ENCODE measurements around the gene NUPR1.

Gene NUPR1

DNA sequence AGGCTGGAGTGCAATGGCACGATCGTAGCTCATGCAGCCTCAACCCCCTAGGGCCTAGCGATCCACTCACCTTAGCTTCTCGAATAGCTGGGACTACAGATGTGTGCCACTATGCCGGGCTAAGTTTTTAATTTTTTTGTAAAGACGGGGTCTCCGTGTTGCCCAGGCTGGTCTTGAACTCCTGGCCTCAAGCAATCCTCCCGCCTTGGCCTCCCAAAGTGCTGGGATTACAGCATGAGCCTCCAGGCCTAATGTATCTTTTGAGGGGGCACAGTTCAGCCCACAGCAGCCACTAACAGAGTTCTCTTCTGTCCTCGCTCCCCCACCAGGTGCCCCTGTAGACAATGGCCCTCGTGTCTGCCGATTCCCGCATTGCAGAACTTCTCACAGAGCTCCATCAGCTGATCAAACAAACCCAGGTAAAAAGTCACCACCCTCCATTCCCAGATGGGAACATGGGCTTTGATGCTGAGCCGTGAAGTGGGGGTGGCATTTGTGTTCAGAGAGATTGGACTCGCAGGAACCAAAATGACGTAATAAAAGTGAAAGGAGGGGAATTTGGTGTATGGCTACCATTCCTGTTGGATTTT, 42.0 kb upstream of the NUPR1 start:
- no peak overlapping the region for H2AFZ ChIP-seq (ENCODE audit: low read length)
- no peak overlapping the region for H2BK15ac ChIP-seq (ENCODE audit: low read length)
- H4K91ac ChIP-seq (ENCODE audit: low read depth, low read length, poor library complexity): no peak overlapping the region
- H3K4me2 ChIP-seq (ENCODE audit: insufficient read depth, low read length, poor library complexity, severe bottlenecking): no peak overlapping the region
- H3K9ac ChIP-seq (ENCODE audit: low read depth, low read length, poor library complexity): no peak overlapping the region
- no peak overlapping the region for H2AK5ac ChIP-seq (ENCODE audit: low read depth, low read length)
- no peaks in the 10 kb centered on the region for H3K9me3 ChIP-seq (replicated peaks in 1 of 2; ENCODE audit: control insufficient read depth in 2 of 2, insufficient read depth in 1 of 2, low read depth in 1 of 2, low read length in 2 of 2)
- H3K27ac ChIP-seq (replicated peaks; ENCODE audit: low read length): no peak overlapping the region
- no peak overlapping the region for H2BK5ac ChIP-seq (ENCODE audit: low read length)
- H3K18ac ChIP-seq (ENCODE audit: low read length): no peak overlapping the region
- DNase-seq (ENCODE audit: low spot score): no peak
- WGBS, 2 donors (ENCODE audit: extremely low coverage in 2 of 2, insufficient read length in 2 of 2, insufficient replicate concordance in 1 of 2): no CpG with 5 or more reads among the region's 15 CpGs
- H4K8ac ChIP-seq (ENCODE audit: low read depth, low read length): no peak overlapping the region
- no peak overlapping the region for H2BK120ac ChIP-seq (ENCODE audit: low read depth, low read length)
- no peaks in the 10 kb centered on the region for H3K4me1 ChIP-seq (ENCODE audit: control insufficient read depth in 2 of 2, insufficient read depth in 1 of 2, low read depth in 1 of 2, low read length in 2 of 2)
- no peak overlapping the region for H3K23ac ChIP-seq (ENCODE audit: low read depth, low read length, poor library complexity)
- H3K36me3 ChIP-seq (replicated peaks in 1 of 2; ENCODE audit: control insufficient read depth in 2 of 2, insufficient read depth in 2 of 2, low read length in 2 of 2): peaks cover 11 to 36% of the 10 kb centered on the region in 2 donors
- H3K4me3 ChIP-seq (ENCODE audit: low read length in 2 of 2): no peak overlapping the region
- no peaks in the 10 kb centered on the region for H3K27me3 ChIP-seq (ENCODE audit: control insufficient read depth in 3 of 3, insufficient read depth in 3 of 3, low read depth in 1 of 3, low read length in 3 of 3)
- no peak overlapping the region for H3K4ac ChIP-seq (ENCODE audit: low read length)
- H3K14ac ChIP-seq (ENCODE audit: low read length): no peak overlapping the region
- peaks cover 2% of the 10 kb centered on the region for H3K79me1 ChIP-seq (ENCODE audit: low read depth, low read length)
- H2BK12ac ChIP-seq (ENCODE audit: low read length): no peak overlapping the region

DNA sequence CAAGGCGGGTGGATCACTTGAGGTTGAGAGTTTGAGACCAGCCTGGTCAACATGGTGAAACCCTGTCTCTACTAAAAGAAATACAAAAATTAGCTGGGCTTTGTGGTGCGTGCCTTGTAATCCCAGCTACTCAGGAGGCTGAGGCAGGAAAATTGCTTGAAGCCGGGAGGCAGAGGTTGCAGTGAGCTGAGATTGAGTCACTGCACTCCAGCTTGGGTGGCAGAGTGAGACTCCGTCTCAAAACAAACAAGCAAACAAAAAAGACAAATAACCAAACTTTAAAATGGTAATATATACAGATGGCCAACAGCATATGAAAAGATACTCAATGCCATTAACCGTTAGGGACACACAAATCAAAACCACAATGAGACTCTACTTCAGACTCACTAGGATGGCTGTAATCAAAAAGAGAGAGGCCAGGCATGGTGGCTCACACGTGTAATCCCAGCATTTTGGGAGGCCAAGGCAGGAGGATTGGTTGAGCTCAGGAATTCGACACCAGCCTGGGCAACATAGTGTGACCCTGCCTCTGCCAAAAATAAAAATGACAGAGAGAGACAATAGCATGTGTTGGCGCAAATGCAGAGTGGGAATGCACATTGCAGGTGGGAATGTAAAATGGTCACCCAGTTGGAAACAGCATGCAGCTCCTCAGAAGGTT, 36.8 kb upstream of the NUPR1 start:
- no peak overlapping the region for H2BK15ac ChIP-seq (ENCODE audit: low read length)
- no peak overlapping the region for H3K27ac ChIP-seq (replicated peaks; ENCODE audit: low read length)
- no CpG with 5 or more reads among the region's 8 CpGs for WGBS, 2 donors (ENCODE audit: extremely low coverage in 2 of 2, insufficient read length in 2 of 2, insufficient replicate concordance in 1 of 2)
- no peak overlapping the region for H3K14ac ChIP-seq (ENCODE audit: low read length)
- H4K8ac ChIP-seq (ENCODE audit: low read depth, low read length): no peak overlapping the region
- peaks cover 6 to 21% of the 10 kb centered on the region in 2 donors for H3K4me1 ChIP-seq (ENCODE audit: control insufficient read depth in 2 of 2, insufficient read depth in 1 of 2, low read depth in 1 of 2, low read length in 2 of 2)
- no peak overlapping the region for H4K91ac ChIP-seq (ENCODE audit: low read depth, low read length, poor library complexity)
- DNase-seq (ENCODE audit: low spot score): no peak
- H3K9me3 ChIP-seq (replicated peaks in 1 of 2; ENCODE audit: control insufficient read depth in 2 of 2, insufficient read depth in 1 of 2, low read depth in 1 of 2, low read length in 2 of 2): no peaks in the 10 kb centered on the region
- no peak overlapping the region for H2BK5ac ChIP-seq (ENCODE audit: low read length)
- no peaks in the 10 kb centered on the region for H3K36me3 ChIP-seq (replicated peaks in 1 of 2; ENCODE audit: control insufficient read depth in 2 of 2, insufficient read depth in 2 of 2, low read length in 2 of 2)
- no peak overlapping the region for H2BK12ac ChIP-seq (ENCODE audit: low read length)
- no peak overlapping the region for H2AK5ac ChIP-seq (ENCODE audit: low read depth, low read length)
- no peak overlapping the region for H2AFZ ChIP-seq (ENCODE audit: low read length)
- H3K9ac ChIP-seq (ENCODE audit: low read depth, low read length, poor library complexity): no peak overlapping the region
- no peak overlapping the region for H3K4me2 ChIP-seq (ENCODE audit: insufficient read depth, low read length, poor library complexity, severe bottlenecking)
- H3K79me1 ChIP-seq (ENCODE audit: low read depth, low read length): peaks cover 2% of the 10 kb centered on the region
- H3K18ac ChIP-seq (ENCODE audit: low read length): no peak overlapping the region
- no peak overlapping the region for H2BK120ac ChIP-seq (ENCODE audit: low read depth, low read length)
- no peaks in the 10 kb centered on the region for H3K27me3 ChIP-seq (ENCODE audit: control insufficient read depth in 3 of 3, insufficient read depth in 3 of 3, low read depth in 1 of 3, low read length in 3 of 3)
- H3K4me3 ChIP-seq (ENCODE audit: low read length in 2 of 2): no peak overlapping the region
- H3K23ac ChIP-seq (ENCODE audit: low read depth, low read length, poor library complexity): no peak overlapping the region
- no peak overlapping the region for H3K4ac ChIP-seq (ENCODE audit: low read length)

DNA sequence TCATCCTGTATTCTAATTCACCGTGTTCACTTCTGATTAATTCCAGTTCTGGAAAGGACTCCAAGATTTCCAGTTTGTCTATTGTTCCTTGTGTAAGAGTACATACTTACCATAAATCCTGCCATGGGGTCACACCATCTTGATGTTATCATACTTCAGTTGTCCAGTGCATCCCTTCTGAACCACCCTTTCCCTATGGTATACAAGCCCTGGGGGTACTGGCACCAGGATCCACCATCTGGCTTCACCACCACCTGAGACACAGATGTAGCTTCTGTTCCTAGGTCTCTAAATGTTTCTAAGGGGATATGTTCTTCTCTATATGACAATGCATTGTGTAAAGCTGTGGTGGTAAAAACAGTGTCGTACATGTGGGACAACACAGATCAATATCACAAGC, 36.2 kb upstream of the NUPR1 start:
- Histone ChIP-seq H2AK5ac (ENCODE audit: low read depth, low read length) (no peak overlapping the region), H3K4me2 (ENCODE audit: insufficient read depth, low read length, poor library complexity, severe bottlenecking) (no peak overlapping the region), H2BK5ac (ENCODE audit: low read length) (no peak overlapping the region), H3K4me1 (ENCODE audit: control insufficient read depth in 2 of 2, insufficient read depth in 1 of 2, low read depth in 1 of 2, low read length in 2 of 2) (peaks cover 6 to 21% of the 10 kb centered on the region in 2 donors), H3K27me3 (ENCODE audit: control insufficient read depth in 3 of 3, insufficient read depth in 3 of 3, low read depth in 1 of 3, low read length in 3 of 3) (no peaks in the 10 kb centered on the region), H3K4ac (ENCODE audit: low read length) (no peak overlapping the region), H3K79me1 (ENCODE audit: low read depth, low read length) (peaks cover 2% of the 10 kb centered on the region), H3K18ac (ENCODE audit: low read length) (no peak overlapping the region), H3K14ac (ENCODE audit: low read length) (no peak overlapping the region), H2BK15ac (ENCODE audit: low read length) (no peak overlapping the region), H4K8ac (ENCODE audit: low read depth, low read length) (no peak overlapping the region), H3K9ac (ENCODE audit: low read depth, low read length, poor library complexity) (no peak overlapping the region), H3K23ac (ENCODE audit: low read depth, low read length, poor library complexity) (no peak overlapping the region), H4K91ac (ENCODE audit: low read depth, low read length, poor library complexity) (no peak overlapping the region), H3K36me3 (replicated peaks in 1 of 2; ENCODE audit: control insufficient read depth in 2 of 2, insufficient read depth in 2 of 2, low read length in 2 of 2) (no peaks in the 10 kb centered on the region), H2BK120ac (ENCODE audit: low read depth, low read length) (no peak overlapping the region), H3K4me3 (ENCODE audit: low read length in 2 of 2) (no peak overlapping the region), H3K9me3 (replicated peaks in 1 of 2; ENCODE audit: control insufficient read depth in 2 of 2, insufficient read depth in 1 of 2, low read depth in 1 of 2, low read length in 2 of 2) (no peaks in the 10 kb centered on the region), H2AFZ (ENCODE audit: low read length) (no peak overlapping the region), H2BK12ac (ENCODE audit: low read length) (no peak overlapping the region), H3K27ac (replicated peaks; ENCODE audit: low read length) (no peak overlapping the region)
- no CpG with 5 or more reads among the region's 2 CpGs for WGBS, 2 donors (ENCODE audit: extremely low coverage in 2 of 2, insufficient read length in 2 of 2, insufficient replicate concordance in 1 of 2)
- no peak for DNase-seq (ENCODE audit: low spot score)

DNA sequence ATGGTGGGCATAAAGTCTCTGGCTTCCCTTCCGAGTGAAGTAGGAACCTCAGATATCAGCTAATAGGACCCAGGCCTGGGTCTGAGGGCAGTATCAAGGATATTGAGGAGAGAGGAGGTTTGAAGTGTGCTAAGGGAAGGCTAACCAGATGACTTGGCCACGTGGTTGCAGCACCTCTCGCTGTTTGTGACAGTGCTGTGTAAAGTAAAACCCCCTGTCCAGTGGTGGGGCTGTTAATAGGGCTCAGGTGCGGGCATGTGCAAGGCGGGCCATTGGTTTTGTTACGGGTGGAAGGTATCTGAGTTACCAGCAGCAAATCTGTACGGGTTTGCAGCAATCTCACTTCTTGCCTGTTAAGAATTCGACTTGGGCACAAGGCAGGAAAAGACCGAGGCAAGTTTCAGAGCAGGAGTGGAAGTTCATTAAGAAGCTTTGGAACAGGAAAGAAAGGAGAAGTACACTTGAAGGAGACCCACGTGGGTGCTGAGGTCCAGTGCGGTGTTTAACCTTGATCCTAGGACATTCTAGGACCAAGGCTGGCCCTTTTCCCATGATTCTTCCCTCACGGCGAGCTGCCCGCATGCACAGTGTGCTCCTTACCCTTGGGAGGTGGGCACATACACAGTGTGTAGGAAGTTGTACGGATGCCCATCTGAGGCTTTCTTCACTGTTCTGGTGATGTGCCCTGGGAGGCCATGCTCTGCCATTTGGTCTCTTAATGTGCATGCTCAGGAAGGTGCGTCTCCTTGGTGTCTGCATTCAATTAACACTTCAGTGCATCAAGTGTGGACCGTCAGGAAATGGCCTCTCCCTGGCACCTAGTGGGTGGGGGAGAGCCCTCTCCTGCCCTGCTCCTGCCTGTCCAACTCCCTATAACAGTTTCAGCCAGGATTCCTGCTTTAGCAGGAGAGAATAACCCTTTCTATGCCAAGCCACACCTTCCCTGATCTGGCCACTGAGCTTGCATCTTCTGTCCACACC, 35.3 kb upstream of the NUPR1 start:
- Histone ChIP-seq H2AK5ac (ENCODE audit: low read depth, low read length) (no peak overlapping the region), H3K14ac (ENCODE audit: low read length) (no peak overlapping the region), H3K4me3 (ENCODE audit: low read length in 2 of 2) (peak overlapping the region in 1 of 2 donors; percentile 36), H4K91ac (ENCODE audit: low read depth, low read length, poor library complexity) (no peak overlapping the region), H3K79me1 (ENCODE audit: low read depth, low read length) (peaks cover 2% of the 10 kb centered on the region), H3K27ac (replicated peaks; ENCODE audit: low read length) (no peak overlapping the region), H3K18ac (ENCODE audit: low read length) (no peak overlapping the region), H3K27me3 (ENCODE audit: control insufficient read depth in 3 of 3, insufficient read depth in 3 of 3, low read depth in 1 of 3, low read length in 3 of 3) (no peaks in the 10 kb centered on the region), H3K4ac (ENCODE audit: low read length) (no peak overlapping the region), H3K9me3 (replicated peaks in 1 of 2; ENCODE audit: control insufficient read depth in 2 of 2, insufficient read depth in 1 of 2, low read depth in 1 of 2, low read length in 2 of 2) (no peaks in the 10 kb centered on the region), H4K8ac (ENCODE audit: low read depth, low read length) (no peak overlapping the region), H2BK12ac (ENCODE audit: low read length) (peak overlapping the region; percentile 4), H2AFZ (ENCODE audit: low read length) (no peak overlapping the region), H2BK5ac (ENCODE audit: low read length) (no peak overlapping the region), H3K9ac (ENCODE audit: low read depth, low read length, poor library complexity) (no peak overlapping the region), H2BK15ac (ENCODE audit: low read length) (no peak overlapping the region), H2BK120ac (ENCODE audit: low read depth, low read length) (no peak overlapping the region), H3K4me1 (ENCODE audit: control insufficient read depth in 2 of 2, insufficient read depth in 1 of 2, low read depth in 1 of 2, low read length in 2 of 2) (peaks cover 6 to 21% of the 10 kb centered on the region in 2 donors), H3K36me3 (replicated peaks in 1 of 2; ENCODE audit: control insufficient read depth in 2 of 2, insufficient read depth in 2 of 2, low read length in 2 of 2) (no peaks in the 10 kb centered on the region), H3K4me2 (ENCODE audit: insufficient read depth, low read length, poor library complexity, severe bottlenecking) (no peak overlapping the region), H3K23ac (ENCODE audit: low read depth, low read length, poor library complexity) (no peak overlapping the region)
- WGBS, 2 donors (ENCODE audit: extremely low coverage in 2 of 2, insufficient read length in 2 of 2, insufficient replicate concordance in 1 of 2): no CpG with 5 or more reads among the region's 17 CpGs
- DNase-seq (ENCODE audit: low spot score): no peak

Measured in neuronal stem cell (in vitro differentiated cells).